ENCODE results near the gene PRKN. TPM values are rescaled to one million over a fixed set of nuclear protein-coding genes. Genes with fewer than 3 reads are reported as not detected.
"Not testable (repeated sequence)": the region's sequence is repeated elsewhere in the genome, so short reads cannot be mapped to it uniquely, and the experiment has no call there.

The PRKN gene
- total RNA-seq, 2 donors from 2014 or later = 6.7 to 8.2 TPM

DNA sequence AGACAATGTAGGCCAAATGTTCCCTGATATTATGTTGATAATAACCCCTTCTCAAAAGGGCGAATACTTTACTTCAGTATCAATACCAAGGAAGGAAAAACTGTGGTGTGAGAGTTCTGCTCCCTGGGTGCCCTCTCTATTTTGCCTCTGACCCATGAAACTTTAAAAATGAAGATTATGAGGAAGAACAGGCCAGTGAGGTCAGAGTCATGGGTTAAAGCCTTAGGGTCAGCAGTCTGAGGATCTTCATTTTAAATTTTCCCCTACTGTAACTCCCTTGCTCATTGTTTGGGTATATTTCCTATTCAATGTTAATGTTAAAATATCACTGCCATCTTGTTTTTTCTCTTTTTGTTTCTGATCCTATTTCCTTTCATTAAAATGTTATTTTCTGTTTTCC is 47.9 kb downstream of the PRKN start:
- Histone ChIP-seq H3K4me3 (no peak overlapping the region), H3K27me3 (no peaks in the 10 kb centered on the region), H3K36me3 (replicated peaks in 1 of 2; ENCODE audit: insufficient read depth in 1 of 2, low read depth in 2 of 2) (no peaks in the 10 kb centered on the region), H3K4me1 (peaks cover 6% of the 10 kb centered on the region), H3K9me3 (no peaks in the 10 kb centered on the region), H3K27ac (no peak overlapping the region)
- no peak for ATAC-seq
- no peak for DNase-seq
- WGBS, 2 donors = 88 to 92% methylated on average over 1 of the region's 1 CpG
- TF ChIP-seq POLR2A (IDR thresholded peaks at IDR 0.05) = no peak
- no peak for TF ChIP-seq CTCF (IDR thresholded peaks at IDR 0.05)
- intact Hi-C loops (cut with DNase I) = no loop called here

DNA sequence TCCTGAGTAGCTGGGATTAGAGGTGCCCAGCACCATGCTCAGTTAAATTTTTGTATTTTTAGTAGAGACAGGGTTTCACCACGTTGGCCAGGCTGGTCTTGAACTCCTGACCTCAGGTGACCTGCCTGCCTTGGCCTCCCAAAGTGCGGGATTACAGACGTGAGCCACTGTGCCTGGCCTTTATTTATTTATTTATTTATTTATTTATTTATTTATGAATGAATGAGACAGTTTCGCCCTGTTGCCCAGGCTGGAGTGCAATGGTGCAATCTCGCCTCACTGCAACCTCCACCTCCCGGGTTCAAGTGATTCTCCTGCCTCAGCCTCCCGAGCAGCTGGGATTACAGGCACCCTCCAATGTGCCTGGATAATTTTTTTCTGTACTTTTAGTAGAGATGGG is 48.7 kb downstream of the PRKN start:
- H3K4me3 ChIP-seq; H3K4me1 ChIP-seq; DNase-seq; H3K27me3 ChIP-seq; ATAC-seq; H3K27ac ChIP-seq; H3K36me3 ChIP-seq (replicated peaks in 1 of 2; ENCODE audit: insufficient read depth in 1 of 2, low read depth in 2 of 2); intact Hi-C loops (cut with DNase I); H3K9me3 ChIP-seq: not testable (repeated sequence)
- 88 to 94% methylated on average over 7 of the region's 7 CpGs for WGBS, 2 donors

DNA sequence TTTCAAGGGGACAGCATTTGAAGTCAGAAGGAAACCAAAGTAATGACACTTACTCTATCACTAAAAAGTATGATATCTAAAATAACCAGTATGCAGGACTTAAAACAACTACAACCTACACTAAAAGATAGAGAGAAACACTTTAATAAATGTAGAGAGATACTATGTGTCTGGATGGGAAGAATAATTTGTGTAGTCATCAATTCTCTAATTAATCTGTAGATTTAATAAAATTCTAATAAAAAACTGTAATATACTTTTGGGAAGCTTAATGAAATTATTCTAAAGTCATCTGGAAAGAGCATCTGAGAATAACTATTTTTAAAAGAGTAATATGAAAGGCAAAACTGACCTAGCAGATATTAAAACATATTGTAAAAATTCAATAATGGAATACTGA is 52.1 kb downstream of the PRKN start:
- H3K36me3 ChIP-seq (replicated peaks in 1 of 2; ENCODE audit: insufficient read depth in 1 of 2, low read depth in 2 of 2) = no peaks in the 10 kb centered on the region
- H3K4me3 ChIP-seq = no peak overlapping the region
- peaks cover under 1% of the 10 kb centered on the region for H3K4me1 ChIP-seq
- TF ChIP-seq POLR2A (IDR thresholded peaks at IDR 0.05) (no peak), CTCF (IDR thresholded peaks at IDR 0.05) (no peak)
- H3K27me3 ChIP-seq = no peaks in the 10 kb centered on the region
- ATAC-seq (no peak), DNase-seq (no peak)
- intact Hi-C loops (cut with DNase I) = no loop called here
- H3K27ac ChIP-seq = no peak overlapping the region
- no peaks in the 10 kb centered on the region for H3K9me3 ChIP-seq

- H3K9me3 ChIP-seq = no peaks in the 10 kb centered on the region
- no peaks in the 10 kb centered on the region for H3K36me3 ChIP-seq (replicated peaks in 1 of 2; ENCODE audit: insufficient read depth in 1 of 2, low read depth in 2 of 2)
- DNase-seq (no peak), ATAC-seq (no peak)
- 83 to 84% methylated on average over 3 of the region's 3 CpGs for WGBS, 2 donors
- intact Hi-C loops (cut with DNase I) = no loop called here
- TF ChIP-seq CTCF (IDR thresholded peaks at IDR 0.05) (no peak), POLR2A (IDR thresholded peaks at IDR 0.05) (no peak)
- H3K27me3 ChIP-seq = no peaks in the 10 kb centered on the region
- H3K4me3 ChIP-seq = no peak overlapping the region
- peaks cover 11% of the 10 kb centered on the region for H3K4me1 ChIP-seq
- H3K27ac ChIP-seq = no peak overlapping the region
These were observed 53.1 kb downstream of the PRKN start for GRCh38 chr6:162674452-162674851.

GRCh38 chr6:162671580-162672165 is 55.9 kb downstream of the PRKN start:
- H3K4me3 ChIP-seq = no peak overlapping the region
- no peaks in the 10 kb centered on the region for H3K36me3 ChIP-seq (replicated peaks in 1 of 2; ENCODE audit: insufficient read depth in 1 of 2, low read depth in 2 of 2)
- 85 to 90% methylated on average over 4 of the region's 4 CpGs for WGBS, 2 donors
- DNase-seq (no peak), ATAC-seq (no peak)
- no peaks in the 10 kb centered on the region for H3K27me3 ChIP-seq
- intact Hi-C loops (cut with DNase I) = no loop called here
- no peak for TF ChIP-seq POLR2A (IDR thresholded peaks at IDR 0.05)
- TF ChIP-seq CTCF (IDR thresholded peaks at IDR 0.05) = no peak
- no peak overlapping the region for H3K27ac ChIP-seq
- H3K4me1 ChIP-seq = peaks cover 12% of the 10 kb centered on the region
- no peaks in the 10 kb centered on the region for H3K9me3 ChIP-seq
